Measurements from ENCODE around the gene DSCAML1.

The DSCAML1 gene

GRCh38 chr11:117722082-117722481 is 74.9 kb downstream of the DSCAML1 start:
- DNase-seq (ENCODE audit: insufficient read length, low spot score), result no peak
- no peak for FAIRE-seq
- no peak for TF ChIP-seq CTCF (IDR thresholded peaks at IDR 0.05; ENCODE audit: insufficient read depth, missing control alignments)

- FAIRE-seq, result no peak
- no peak for DNase-seq (ENCODE audit: insufficient read length, low spot score)
- no peak for TF ChIP-seq CTCF (IDR thresholded peaks at IDR 0.05; ENCODE audit: insufficient read depth, missing control alignments)
Measured at GRCh38 chr11:117720061-117720511, 76.9 kb downstream of the DSCAML1 start.

GRCh38 chr11:117719480-117719879 is 77.5 kb downstream of the DSCAML1 start:
- TF ChIP-seq CTCF (IDR thresholded peaks at IDR 0.05; ENCODE audit: insufficient read depth, missing control alignments), result no peak
- DNase-seq (ENCODE audit: insufficient read length, low spot score) (no peak), FAIRE-seq (no peak)

GRCh38 chr11:117717485-117718314 is 79.3 kb downstream of the DSCAML1 start:
- no peak for TF ChIP-seq CTCF (IDR thresholded peaks at IDR 0.05; ENCODE audit: insufficient read depth, missing control alignments)
- no peak for FAIRE-seq
- no peak for DNase-seq (ENCODE audit: insufficient read length, low spot score)

- DNase-seq (ENCODE audit: insufficient read length, low spot score) (no peak), FAIRE-seq (no peak)
- TF ChIP-seq CTCF (IDR thresholded peaks at IDR 0.05; ENCODE audit: insufficient read depth, missing control alignments), result no peak
Measured at GRCh38 chr11:117716521-117717440, 80.2 kb downstream of the DSCAML1 start.

GRCh38 chr11:117715801-117716200 is 81.2 kb downstream of the DSCAML1 start:
- no peak for FAIRE-seq
- TF ChIP-seq CTCF (IDR thresholded peaks at IDR 0.05; ENCODE audit: insufficient read depth, missing control alignments), result no peak
- no peak for DNase-seq (ENCODE audit: insufficient read length, low spot score)

Measured in D721Med (cell line).